Loucy (cell line): ENCODE measurements around the gene VAV3.

Source experiments
- H2AFZ ChIP-seq: fragments of 200-600 bp; sonication (generic); 2 replicates; pipeline ENCODE4 v1.6.0; 2016; ENCODE audit warnings: antibody characterized with exemption, mild to moderate bottlenecking, low read length, moderate library complexity
- H3F3A ChIP-seq: fragments of 200-600 bp; 2 replicates; pipeline ENCODE4 v1.6.0; 2016; ENCODE audit warnings: antibody characterized with exemption, low read depth, mild to moderate bottlenecking
- H3K27me3 ChIP-seq: fragments of 200-600 bp; sonication (generic); 2 replicates; pipeline ENCODE4 v1.6.1; 2014; ENCODE audit warnings: low read length, mild to moderate bottlenecking; ENCODE audit not compliant: insufficient read depth, poor library complexity, severe bottlenecking
- H3K36me3 ChIP-seq: fragments of 200-600 bp; sonication (generic); 2 replicates; pipeline ENCODE4 v1.6.1; 2016; ENCODE audit warnings: low read length; ENCODE audit not compliant: insufficient read depth
- H3K4me1 ChIP-seq: fragments of 200-600 bp; sonication (generic); 2 replicates; pipeline ENCODE4 v1.5.1; 2014; ENCODE audit warnings: low read length, mild to moderate bottlenecking; ENCODE audit not compliant: insufficient read depth, poor library complexity, severe bottlenecking
- H3K4me2 ChIP-seq: fragments of 200-600 bp; sonication (generic); 2 replicates; pipeline ENCODE4 v1.6.0; 2014; ENCODE audit warnings: antibody characterized with exemption, low read length, low read depth, mild to moderate bottlenecking; ENCODE audit not compliant: poor library complexity, severe bottlenecking
- H3K4me3 ChIP-seq: fragments of 200-600 bp; sonication (generic); 2 replicates; pipeline ENCODE4 v1.5.1; 2014; ENCODE audit warnings: low read length, mild to moderate bottlenecking, mixed read lengths; ENCODE audit not compliant: poor library complexity, severe bottlenecking
- H3K79me2 ChIP-seq: fragments of 200-600 bp; sonication (generic); 2 replicates; pipeline ENCODE4 v1.6.1; 2014; ENCODE audit warnings: low read length; ENCODE audit not compliant: insufficient read depth
- H3K9ac ChIP-seq: fragments of 200-600 bp; sonication (generic); 2 replicates; pipeline ENCODE4 v1.6.0; 2014; ENCODE audit warnings: mild to moderate bottlenecking, low read depth, low read length, moderate library complexity; ENCODE audit not compliant: poor library complexity, severe bottlenecking
- H3K9me2 ChIP-seq: fragments of 200-600 bp; sonication (generic); replicated peaks from 2 replicates; pipeline ENCODE4 v1.6.1; 2016; ENCODE audit warnings: low read depth, low read length, mixed read lengths
- H3K9me3 ChIP-seq: fragments of 200-600 bp; sonication (generic); 2 replicates; pipeline ENCODE4 v1.6.1; 2014; ENCODE audit warnings: mild to moderate bottlenecking, antibody characterized with exemption, low read length, low read depth; ENCODE audit not compliant: insufficient read depth
- H4K20me1 ChIP-seq: fragments of 200-600 bp; sonication (generic); 2 replicates; pipeline ENCODE4 v1.6.0; 2014; ENCODE audit warnings: antibody characterized with exemption, low read length, mild to moderate bottlenecking; ENCODE audit not compliant: insufficient read depth, poor library complexity, severe bottlenecking
- EZH2phosphoT487 ChIP-seq: fragments of 200-600 bp; IDR thresholded peaks from 2 replicates; pipeline ENCODE4 v1.6.1; 2018; ENCODE audit warnings: antibody characterized with exemption, mild to moderate bottlenecking, moderate library complexity, borderline replicate concordance
- TF ChIP-seq, protein P1 (sequence below): fragments of 200-600 bp; sonication (generic); conservative IDR thresholded peaks from 2 replicates; pipeline ENCODE4 v1.5.1; 2014; ENCODE audit warnings: mild to moderate bottlenecking, antibody characterized with exemption, low read length

The VAV3 gene

DNA sequence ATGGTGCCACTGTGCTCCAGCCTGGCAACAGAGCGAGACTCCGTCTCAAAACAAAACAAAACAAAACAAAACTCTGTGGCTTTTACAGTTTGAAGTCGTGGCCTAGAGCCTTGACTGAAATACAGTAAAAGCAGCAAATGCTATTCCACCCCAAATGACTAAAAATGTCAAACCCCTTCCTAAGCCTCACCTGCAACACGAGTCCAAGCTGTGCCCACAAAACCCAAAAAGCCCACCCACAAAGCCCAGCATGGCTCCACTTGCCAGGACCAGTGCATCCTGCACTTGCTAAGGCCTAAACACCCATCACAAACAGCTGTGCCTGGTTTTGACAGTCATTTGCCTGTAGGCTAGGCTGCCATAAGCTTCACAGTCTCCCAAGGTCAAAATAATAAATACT is 21.3 kb downstream of the VAV3 start:
- H3K9me2 ChIP-seq, result no peaks in the 10 kb centered on the region
- peaks cover 97% of the 10 kb centered on the region for H3K79me2 ChIP-seq
- H3K36me3 ChIP-seq, result peaks cover 11% of the 10 kb centered on the region; the same call in 1 of the 2 replicates
- H3K27me3 ChIP-seq, result no peaks in the 10 kb centered on the region
- no peak overlapping the region for H2AFZ ChIP-seq
- TF ChIP-seq, protein P1, sequence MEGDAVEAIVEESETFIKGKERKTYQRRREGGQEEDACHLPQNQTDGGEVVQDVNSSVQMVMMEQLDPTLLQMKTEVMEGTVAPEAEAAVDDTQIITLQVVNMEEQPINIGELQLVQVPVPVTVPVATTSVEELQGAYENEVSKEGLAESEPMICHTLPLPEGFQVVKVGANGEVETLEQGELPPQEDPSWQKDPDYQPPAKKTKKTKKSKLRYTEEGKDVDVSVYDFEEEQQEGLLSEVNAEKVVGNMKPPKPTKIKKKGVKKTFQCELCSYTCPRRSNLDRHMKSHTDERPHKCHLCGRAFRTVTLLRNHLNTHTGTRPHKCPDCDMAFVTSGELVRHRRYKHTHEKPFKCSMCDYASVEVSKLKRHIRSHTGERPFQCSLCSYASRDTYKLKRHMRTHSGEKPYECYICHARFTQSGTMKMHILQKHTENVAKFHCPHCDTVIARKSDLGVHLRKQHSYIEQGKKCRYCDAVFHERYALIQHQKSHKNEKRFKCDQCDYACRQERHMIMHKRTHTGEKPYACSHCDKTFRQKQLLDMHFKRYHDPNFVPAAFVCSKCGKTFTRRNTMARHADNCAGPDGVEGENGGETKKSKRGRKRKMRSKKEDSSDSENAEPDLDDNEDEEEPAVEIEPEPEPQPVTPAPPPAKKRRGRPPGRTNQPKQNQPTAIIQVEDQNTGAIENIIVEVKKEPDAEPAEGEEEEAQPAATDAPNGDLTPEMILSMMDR, result no peak
- no peak for TF ChIP-seq EZH2phosphoT487
- peak overlapping the region; percentile 77 for H3K9ac ChIP-seq
- peaks cover 58% of the 10 kb centered on the region for H4K20me1 ChIP-seq
- peaks cover 23% of the 10 kb centered on the region for H3F3A ChIP-seq
- H3K9me3 ChIP-seq, result no peaks in the 10 kb centered on the region
- H3K4me3 ChIP-seq, result peak overlapping the region; percentile 62
- peak overlapping the region; percentile 74 for H3K4me2 ChIP-seq
- H3K4me1 ChIP-seq, result peaks cover 86% of the 10 kb centered on the region

- Histone ChIP-seq H3K36me3 (peaks cover 15% of the 10 kb centered on the region; the same call in 1 of the 2 replicates), H3K27me3 (no peaks in the 10 kb centered on the region), H3K4me1 (peaks cover 86% of the 10 kb centered on the region), H3F3A (peaks cover 23% of the 10 kb centered on the region), H3K4me3 (peak overlapping the region; percentile 62), H3K9me2 (no peaks in the 10 kb centered on the region), H4K20me1 (peaks cover 60% of the 10 kb centered on the region), H3K9ac (peak overlapping the region; percentile 77), H3K4me2 (peak overlapping the region; percentile 74), H3K79me2 (peaks cover 97% of the 10 kb centered on the region), H3K9me3 (no peaks in the 10 kb centered on the region), H2AFZ (no peak overlapping the region)
- TF ChIP-seq, protein P1, result no peak
- no peak for TF ChIP-seq EZH2phosphoT487
Observed at GRCh38 chr1:107942814-107943213, 22.2 kb downstream of the VAV3 start.

- Histone ChIP-seq H3K9me2 (no peaks in the 10 kb centered on the region), H3K9me3 (no peaks in the 10 kb centered on the region), H4K20me1 (peaks cover 61% of the 10 kb centered on the region), H3K4me2 (peak overlapping the region; percentile 74), H3K4me3 (peak overlapping the region; percentile 62), H3K79me2 (peaks cover 97% of the 10 kb centered on the region), H3F3A (peaks cover 23% of the 10 kb centered on the region), H3K27me3 (no peaks in the 10 kb centered on the region), H3K9ac (peak overlapping the region; percentile 77), H2AFZ (no peak overlapping the region), H3K36me3 (peaks cover 15% of the 10 kb centered on the region; the same call in 1 of the 2 replicates), H3K4me1 (peaks cover 86% of the 10 kb centered on the region)
- TF ChIP-seq EZH2phosphoT487, result no peak
- TF ChIP-seq, protein P1, result no peak
Observed at GRCh38 chr1:107941531-107941930, 23.4 kb downstream of the VAV3 start.
